ENCODE results near the gene KDM8.

KDM8 gene

DNA sequence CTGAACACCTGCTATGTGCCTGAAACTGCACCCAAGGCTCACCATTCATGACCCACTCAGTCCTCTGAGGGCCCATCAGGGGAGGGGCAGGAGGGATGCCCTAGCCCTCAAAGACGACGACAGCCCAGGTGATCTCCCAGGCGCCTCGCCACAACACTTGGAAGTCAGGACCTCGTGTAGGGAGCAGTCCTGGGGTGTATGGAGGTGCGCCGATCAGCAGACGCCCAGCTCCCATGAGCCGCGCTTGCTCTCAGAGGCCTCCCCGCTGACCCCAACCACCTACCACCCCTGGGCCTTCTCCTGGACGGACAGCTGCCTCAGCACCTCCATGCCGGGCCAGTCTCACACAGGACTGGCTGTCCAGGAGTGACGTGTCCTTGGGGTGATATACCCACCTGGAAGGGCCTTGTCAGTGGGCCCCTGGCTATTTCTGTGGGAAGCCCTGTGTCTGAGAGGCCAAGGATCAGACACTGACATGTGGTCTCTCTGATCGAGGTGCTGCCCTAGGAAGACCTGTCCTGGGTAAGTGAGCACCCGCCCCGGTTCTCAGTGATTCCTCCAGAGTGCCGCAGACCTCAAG lies 26.7 kb downstream of the KDM8 start:
- DNase-seq (ENCODE audit: low read depth), result no peak
- TF ChIP-seq, protein P1, sequence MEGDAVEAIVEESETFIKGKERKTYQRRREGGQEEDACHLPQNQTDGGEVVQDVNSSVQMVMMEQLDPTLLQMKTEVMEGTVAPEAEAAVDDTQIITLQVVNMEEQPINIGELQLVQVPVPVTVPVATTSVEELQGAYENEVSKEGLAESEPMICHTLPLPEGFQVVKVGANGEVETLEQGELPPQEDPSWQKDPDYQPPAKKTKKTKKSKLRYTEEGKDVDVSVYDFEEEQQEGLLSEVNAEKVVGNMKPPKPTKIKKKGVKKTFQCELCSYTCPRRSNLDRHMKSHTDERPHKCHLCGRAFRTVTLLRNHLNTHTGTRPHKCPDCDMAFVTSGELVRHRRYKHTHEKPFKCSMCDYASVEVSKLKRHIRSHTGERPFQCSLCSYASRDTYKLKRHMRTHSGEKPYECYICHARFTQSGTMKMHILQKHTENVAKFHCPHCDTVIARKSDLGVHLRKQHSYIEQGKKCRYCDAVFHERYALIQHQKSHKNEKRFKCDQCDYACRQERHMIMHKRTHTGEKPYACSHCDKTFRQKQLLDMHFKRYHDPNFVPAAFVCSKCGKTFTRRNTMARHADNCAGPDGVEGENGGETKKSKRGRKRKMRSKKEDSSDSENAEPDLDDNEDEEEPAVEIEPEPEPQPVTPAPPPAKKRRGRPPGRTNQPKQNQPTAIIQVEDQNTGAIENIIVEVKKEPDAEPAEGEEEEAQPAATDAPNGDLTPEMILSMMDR (conservative IDR thresholded peaks at IDR 0.05; ENCODE audit: low read depth, low read length), result no peak
- H3K4me3 ChIP-seq (ENCODE audit: low read depth, low read length), result no peak overlapping the region

DNA sequence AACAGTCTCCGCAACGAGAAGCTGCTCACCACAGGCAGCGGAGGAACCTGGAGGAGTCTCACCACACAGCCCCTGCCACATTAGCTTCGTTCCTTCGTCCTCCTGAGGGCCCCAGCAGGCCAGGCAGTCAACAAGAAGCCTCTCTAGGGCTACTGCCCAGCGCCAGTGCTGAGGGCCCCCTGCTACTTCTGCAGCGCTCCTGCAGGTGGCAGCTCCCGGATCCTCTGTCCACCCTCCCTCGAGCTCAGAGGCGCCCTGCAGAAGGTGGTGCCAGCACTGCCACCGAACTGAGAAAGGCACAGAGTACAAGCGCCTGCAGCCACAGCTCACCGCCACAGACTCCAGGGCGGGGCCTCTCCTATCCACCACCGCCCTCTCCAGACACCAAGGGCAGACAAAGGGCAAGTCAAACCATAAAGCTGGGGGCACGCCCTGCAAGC lies 27.3 kb downstream of the KDM8 start:
- no peak overlapping the region for H3K4me3 ChIP-seq (ENCODE audit: low read depth, low read length)
- no peak for DNase-seq (ENCODE audit: low read depth)
- TF ChIP-seq, protein P1 (conservative IDR thresholded peaks at IDR 0.05; ENCODE audit: low read depth, low read length), result no peak

DNA sequence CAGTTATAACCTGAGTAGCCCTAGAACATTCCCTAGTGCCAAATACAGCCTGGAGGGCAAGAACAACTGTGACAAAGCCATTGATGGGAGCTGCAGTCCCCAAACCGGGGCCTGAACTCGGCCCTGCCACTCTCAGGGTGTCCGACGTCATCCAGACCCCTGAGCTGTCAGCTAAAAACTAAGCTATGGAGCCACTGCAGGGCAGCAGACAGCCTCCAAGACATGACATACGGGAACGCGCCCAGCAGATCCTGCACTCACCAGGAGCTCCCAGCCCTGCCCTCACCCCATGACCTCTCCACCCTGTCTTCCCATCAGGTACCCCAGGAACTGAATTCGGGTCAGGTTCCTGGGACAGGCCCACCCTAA lies 28.4 kb downstream of the KDM8 start:
- DNase-seq (ENCODE audit: low read depth), result no peak
- TF ChIP-seq, protein P1 (conservative IDR thresholded peaks at IDR 0.05; ENCODE audit: low read depth, low read length), result no peak
- no peak overlapping the region for H3K4me3 ChIP-seq (ENCODE audit: low read depth, low read length)

DNA sequence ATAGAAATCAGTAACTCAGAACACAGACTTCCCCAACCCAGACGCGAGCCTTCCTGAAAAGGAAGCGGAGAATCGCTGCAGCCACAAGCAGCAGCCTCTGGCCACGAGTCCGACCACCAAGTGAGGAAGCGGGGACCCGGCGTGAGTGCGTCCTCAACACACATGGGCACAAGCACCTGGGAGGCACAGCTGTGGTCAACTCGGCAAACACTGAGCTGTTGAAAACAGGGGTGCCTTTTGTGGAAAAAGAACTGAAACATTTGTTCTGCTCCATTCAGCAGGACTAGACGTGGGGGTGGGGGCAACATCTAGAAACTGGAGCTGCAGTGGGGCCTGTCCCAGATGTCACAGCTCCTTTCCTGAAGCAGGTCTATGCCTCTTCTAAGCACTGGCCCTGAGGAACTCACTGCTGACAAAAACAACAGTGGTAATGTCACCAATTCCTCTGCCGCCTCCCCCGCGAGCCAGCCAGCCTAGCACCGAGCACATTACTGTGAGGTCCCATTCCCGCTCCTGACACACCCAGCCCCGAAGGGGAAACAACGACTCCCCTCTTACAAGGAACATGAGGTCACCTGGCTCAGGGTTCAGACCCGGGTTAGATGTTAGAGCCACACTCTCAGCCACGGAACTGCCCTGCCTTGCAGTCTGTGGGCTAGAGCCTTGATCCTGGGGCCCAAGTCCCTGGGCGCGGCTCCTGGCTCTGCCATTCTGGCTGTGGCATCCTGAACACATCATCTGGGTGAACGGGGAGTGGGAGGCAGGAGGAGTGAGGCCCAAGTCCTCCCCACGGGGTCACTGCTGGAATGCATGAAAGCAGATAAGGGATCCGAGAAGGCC lies 29.0 kb downstream of the KDM8 start:
- TF ChIP-seq, protein P1 (conservative IDR thresholded peaks at IDR 0.05; ENCODE audit: low read depth, low read length), result no peak
- DNase-seq (ENCODE audit: low read depth), result no peak
- no peak overlapping the region for H3K4me3 ChIP-seq (ENCODE audit: low read depth, low read length)

DNA sequence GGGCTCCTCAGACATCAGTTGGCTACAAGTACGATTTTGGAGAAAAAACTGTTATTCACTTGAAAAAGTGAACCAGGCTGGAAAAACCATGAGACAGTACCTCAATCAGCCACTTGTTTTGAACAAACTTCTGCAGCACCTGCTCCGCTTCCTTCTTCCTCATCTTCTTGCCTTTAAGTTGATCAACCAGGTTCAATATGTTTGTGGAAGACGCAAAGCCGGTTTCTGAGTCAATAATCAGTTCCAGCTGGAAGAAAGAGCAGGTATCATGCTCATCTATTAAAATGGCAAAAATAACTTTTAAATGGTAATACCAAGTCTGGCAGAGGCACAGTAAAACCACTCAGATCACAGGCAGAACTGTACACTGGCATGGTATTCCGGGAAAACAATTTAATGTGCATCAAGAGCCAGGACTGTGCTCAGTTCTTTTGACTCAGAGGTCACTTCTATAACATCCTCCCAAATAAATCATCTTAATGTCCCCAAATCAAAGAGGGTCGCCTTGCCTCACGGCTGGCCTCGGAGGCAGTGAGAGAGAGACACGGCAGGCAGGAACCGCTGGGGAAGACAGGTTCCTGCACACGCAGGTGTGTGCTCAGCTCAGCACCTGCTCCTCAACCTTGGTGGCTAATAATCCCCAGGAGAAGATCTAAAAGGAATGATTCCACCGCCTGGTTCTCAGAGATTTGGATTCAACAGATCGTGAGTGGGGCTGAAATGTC lies 29.7 kb downstream of the KDM8 start:
- no peak overlapping the region for H3K4me3 ChIP-seq (ENCODE audit: low read depth, low read length)
- no peak for DNase-seq (ENCODE audit: low read depth)
- TF ChIP-seq, protein P1 (conservative IDR thresholded peaks at IDR 0.05; ENCODE audit: low read depth, low read length), result no peak

DNA sequence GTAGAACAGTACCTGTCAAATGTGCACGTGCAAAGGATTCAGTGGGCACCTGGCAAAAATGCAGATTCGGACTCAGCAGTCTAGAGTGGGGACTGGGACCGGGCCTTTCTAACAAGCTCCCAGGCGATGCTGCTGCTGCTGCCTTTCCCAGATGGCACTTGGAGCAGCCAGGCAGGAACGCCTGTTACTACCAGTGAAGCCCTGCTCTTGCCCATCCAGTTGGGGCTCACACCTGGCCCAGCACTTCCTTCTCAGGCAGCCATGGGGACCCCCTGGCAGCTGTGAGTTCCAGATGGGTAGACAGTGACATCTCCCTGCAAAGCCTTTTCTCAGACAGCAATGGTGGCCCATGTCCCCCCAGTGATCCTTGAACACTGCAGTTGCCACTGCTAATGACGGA lies 30.4 kb downstream of the KDM8 start:
- TF ChIP-seq, protein P1 (conservative IDR thresholded peaks at IDR 0.05; ENCODE audit: low read depth, low read length), result no peak
- H3K4me3 ChIP-seq (ENCODE audit: low read depth, low read length), result no peak overlapping the region

More for the DNA sequence above, 30.4 kb downstream of the KDM8 start:
- no peak for DNase-seq (ENCODE audit: low read depth)
